ENCODE data around the gene PAX6.

- no peak for TF ChIP-seq CTCF (IDR thresholded peaks at IDR 0.05)
- TF ChIP-seq YY1 (IDR thresholded peaks at IDR 0.05; ENCODE audit: low read depth), result no peak
Measured at GRCh38 chr11:31820438-31820818, 9.3 kb upstream of the PAX6 start.
